ENCODE measurements around the gene YDJC.

GRCh38 chr22:21623648-21623970 lies 6.2 kb downstream of the YDJC start:
- TF ChIP-seq POLR2A (IDR thresholded peaks at IDR 0.05) (no peak), CTCF (IDR thresholded peaks at IDR 0.05 in 4 of 5, conservative IDR thresholded peaks at IDR 0.05 in 1 of 5) (no peak)

Measured in gastrocnemius medialis (tissue), 4 donors.